Thoracic aorta (tissue), 2 donors: Measurements from ENCODE around the gene MXD3. TPM values are rescaled to one million over a fixed set of nuclear protein-coding genes. Genes with fewer than 3 reads are reported as not detected.
A peak's percentile ranks its signal among the peaks of the same experiment; 100 is the strongest.

Experiments used
- ATAC-seq: fragments of 150-250 bp; one replicate; pipeline ENCODE4 v1.8.0; 2017; ENCODE audit warnings: low read depth; ENCODE audit not compliant: insufficient number of reproducible peaks, low FRiP score
- DNase-seq: peaks from one replicate; pipeline ENCODE4 v3.0.0-alpha.2; 2020; ENCODE audit warnings: low spot score
- H3K27ac ChIP-seq, 2 donors: fragments of 200-600 bp; sonication (generic); 1 replicate in 1 of 2; 2 replicates in 1 of 2; pipeline ENCODE4 v1.5.1; 2016; ENCODE audit warnings: mild to moderate bottlenecking in 2 of 2, moderate library complexity in 2 of 2
- H3K27me3 ChIP-seq: fragments of 200-600 bp; sonication (generic); replicated peaks from 2 replicates; pipeline ENCODE4 v1.6.0; 2016; ENCODE audit warnings: mild to moderate bottlenecking; ENCODE audit not compliant: insufficient read depth
- H3K36me3 ChIP-seq: fragments of 200-600 bp; sonication (generic); one replicate; pipeline ENCODE4 v1.5.1; 2016
- H3K4me1 ChIP-seq, 2 donors: fragments of 200-600 bp; sonication (generic); 1 replicate in 1 of 2; 2 replicates in 1 of 2; pipeline versions ENCODE4 v1.5.1 to v1.6.0; 2016; ENCODE audit warnings: low read depth in 2 of 2, mild to moderate bottlenecking in 1 of 2; ENCODE audit not compliant: control insufficient read depth in 1 of 2
- H3K4me3 ChIP-seq: fragments of 200-600 bp; sonication (generic); 2 replicates; pipeline ENCODE4 v1.5.1; 2016; ENCODE audit warnings: mild to moderate bottlenecking
- H3K9me3 ChIP-seq: fragments of 200-600 bp; sonication (generic); 2 replicates; pipeline ENCODE4 v1.5.1; 2016
- total RNA-seq, 2 donors: library from RNA; depleted of rRNA; stranded (reverse); fragments of >200 nt; gene quantifications; one replicate each; pipeline versions ENCODE4 v1.1.0 to v1.2.3, GENCODE V29; 2016
- TF ChIP-seq, protein P1 (sequence below): fragments of 200-600 bp; sonication (generic); IDR thresholded peaks from one replicate; pipeline ENCODE4 v1.5.1; 2019; ENCODE audit warnings: antibody characterized with exemption

Gene MXD3
- total RNA-seq, 2 donors from 2014 or later = 11.9 to 17.6 TPM

DNA sequence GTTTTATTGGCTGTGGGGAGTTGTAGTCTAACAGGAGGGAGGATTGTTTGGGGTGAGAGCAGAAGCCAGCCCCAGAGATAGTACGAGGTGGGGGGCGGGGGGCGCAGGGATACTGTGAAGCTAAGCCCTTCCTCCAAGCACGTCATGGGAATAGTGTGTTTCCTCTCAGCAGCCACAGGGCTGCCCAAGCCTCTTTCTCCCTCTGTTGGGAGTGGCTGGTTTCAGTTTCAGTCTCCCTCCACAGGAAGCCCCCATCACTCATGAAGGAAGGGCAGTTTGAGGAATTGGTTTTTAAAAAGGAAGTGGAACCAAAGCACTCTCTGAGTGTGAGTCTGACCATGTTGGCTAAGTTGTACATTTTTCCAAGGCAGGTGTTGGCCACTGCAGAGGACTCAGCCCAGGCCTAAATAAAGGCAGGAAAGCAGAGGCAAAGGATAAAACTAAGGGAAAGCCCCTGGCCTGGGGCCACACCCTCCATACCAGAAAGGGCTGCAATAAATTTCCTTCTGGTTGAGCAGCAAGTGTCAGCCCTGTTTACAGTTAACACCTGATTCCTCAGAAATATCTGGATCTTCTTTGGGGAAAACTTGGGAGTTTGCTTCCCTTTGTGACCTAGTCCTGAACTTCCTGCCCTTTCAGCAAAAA is 11.3 kb downstream of the MXD3 start:
- H3K27me3 ChIP-seq = no peaks in the 10 kb centered on the region
- no peaks in the 10 kb centered on the region for H3K9me3 ChIP-seq
- peak overlapping the region; percentile 25 to 33 for H3K27ac ChIP-seq
- peaks cover 11% of the 10 kb centered on the region for H3K36me3 ChIP-seq
- DNase-seq (no peak), ATAC-seq (no peak)
- TF ChIP-seq, protein P1, sequence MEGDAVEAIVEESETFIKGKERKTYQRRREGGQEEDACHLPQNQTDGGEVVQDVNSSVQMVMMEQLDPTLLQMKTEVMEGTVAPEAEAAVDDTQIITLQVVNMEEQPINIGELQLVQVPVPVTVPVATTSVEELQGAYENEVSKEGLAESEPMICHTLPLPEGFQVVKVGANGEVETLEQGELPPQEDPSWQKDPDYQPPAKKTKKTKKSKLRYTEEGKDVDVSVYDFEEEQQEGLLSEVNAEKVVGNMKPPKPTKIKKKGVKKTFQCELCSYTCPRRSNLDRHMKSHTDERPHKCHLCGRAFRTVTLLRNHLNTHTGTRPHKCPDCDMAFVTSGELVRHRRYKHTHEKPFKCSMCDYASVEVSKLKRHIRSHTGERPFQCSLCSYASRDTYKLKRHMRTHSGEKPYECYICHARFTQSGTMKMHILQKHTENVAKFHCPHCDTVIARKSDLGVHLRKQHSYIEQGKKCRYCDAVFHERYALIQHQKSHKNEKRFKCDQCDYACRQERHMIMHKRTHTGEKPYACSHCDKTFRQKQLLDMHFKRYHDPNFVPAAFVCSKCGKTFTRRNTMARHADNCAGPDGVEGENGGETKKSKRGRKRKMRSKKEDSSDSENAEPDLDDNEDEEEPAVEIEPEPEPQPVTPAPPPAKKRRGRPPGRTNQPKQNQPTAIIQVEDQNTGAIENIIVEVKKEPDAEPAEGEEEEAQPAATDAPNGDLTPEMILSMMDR = no peak
- H3K4me1 ChIP-seq = peaks cover 31 to 35% of the 10 kb centered on the region in 2 donors
- no peak overlapping the region for H3K4me3 ChIP-seq

DNA sequence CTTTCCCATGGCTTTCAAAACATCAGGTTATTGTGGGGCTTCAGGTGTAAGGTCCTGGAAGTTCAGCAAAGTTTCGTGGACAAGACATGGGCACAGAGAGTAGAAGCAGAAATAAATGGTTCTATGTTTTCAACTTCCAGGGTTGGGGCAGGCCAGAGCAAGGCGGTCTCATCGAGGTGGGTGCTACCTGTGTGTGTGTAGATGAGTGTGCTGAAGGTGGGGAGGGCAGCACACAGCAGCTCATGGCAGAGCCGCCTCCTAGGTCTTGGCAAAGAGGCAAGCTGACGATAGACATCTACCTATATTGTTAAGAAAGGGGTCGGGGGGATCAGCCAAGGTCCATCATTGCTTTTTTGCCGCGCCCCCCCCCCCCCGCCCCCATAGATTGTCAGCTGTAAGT is 12.0 kb downstream of the MXD3 start:
- Histone ChIP-seq H3K27ac (no peak overlapping the region), H3K36me3 (peaks cover 15% of the 10 kb centered on the region), H3K4me3 (no peak overlapping the region), H3K9me3 (no peaks in the 10 kb centered on the region), H3K27me3 (no peaks in the 10 kb centered on the region), H3K4me1 (peaks cover 24 to 28% of the 10 kb centered on the region in 2 donors)
- ATAC-seq (no peak), DNase-seq (no peak)
- TF ChIP-seq, protein P1 = no peak

- no peaks in the 10 kb centered on the region for H3K9me3 ChIP-seq
- no peak overlapping the region for H3K4me3 ChIP-seq
- TF ChIP-seq, protein P1 = no peak
- H3K36me3 ChIP-seq = peaks cover 32% of the 10 kb centered on the region
- no peak overlapping the region for H3K27ac ChIP-seq
- H3K27me3 ChIP-seq = no peaks in the 10 kb centered on the region
- H3K4me1 ChIP-seq = peaks cover 19 to 22% of the 10 kb centered on the region in 2 donors
- ATAC-seq (no peak), DNase-seq (no peak)
Observed at GRCh38 chr5:177297922-177298321, 13.8 kb downstream of the MXD3 start.

- TF ChIP-seq, protein P1 = no peak
- Histone ChIP-seq H3K36me3 (peaks cover 46% of the 10 kb centered on the region), H3K27me3 (no peaks in the 10 kb centered on the region), H3K4me1 (peaks cover 9 to 11% of the 10 kb centered on the region in 2 donors), H3K4me3 (no peak overlapping the region), H3K9me3 (no peaks in the 10 kb centered on the region), H3K27ac (no peak overlapping the region)
- no peak for ATAC-seq
- DNase-seq = no peak
Observed at GRCh38 chr5:177296581-177296980, 15.1 kb downstream of the MXD3 start.

- no peak for ATAC-seq
- DNase-seq = no peak
Observed at GRCh38 chr5:177295924-177296323, 15.8 kb downstream of the MXD3 start.

More at GRCh38 chr5:177295924-177296323, 15.8 kb downstream of the MXD3 start:
- Histone ChIP-seq H3K4me1 (peaks cover 4 to 6% of the 10 kb centered on the region in 2 donors), H3K36me3 (peaks cover 49% of the 10 kb centered on the region), H3K27ac (no peak overlapping the region), H3K9me3 (no peaks in the 10 kb centered on the region), H3K27me3 (no peaks in the 10 kb centered on the region), H3K4me3 (no peak overlapping the region)
- TF ChIP-seq, protein P1 = no peak
